DND-41 (cell line): ENCODE measurements around the gene FOXO3.

ENCODE experiments used
- CTCF ChIP-seq: IDR thresholded peaks from 2 replicates; pipeline ENCODE4 v1.5.1; 2012; ENCODE audit warnings: borderline replicate concordance, low read length, moderate library complexity, mild to moderate bottlenecking; ENCODE audit not compliant: poor library complexity, severe bottlenecking; ENCODE audit errors: extremely low read depth
- EZH2 ChIP-seq: IDR thresholded peaks from 3 replicates; pipeline ENCODE4 v1.6.1; 2012; ENCODE audit warnings: borderline replicate concordance, low read depth, mild to moderate bottlenecking, moderate library complexity, low read length, inconsistent platforms; ENCODE audit not compliant: severe bottlenecking

- TF ChIP-seq CTCF = no peak
- TF ChIP-seq EZH2 = no peak
These were observed 154.2 kb downstream of the FOXO3 start for GRCh38 chr6:108714766-108715414.
